Spleen (tissue), 7 donors: Measurements from ENCODE around the gene NRCAM.

ENCODE experiments used
- POLR2A ChIP-seq, 3 donors: fragments of 450-650 bp; IDR thresholded peaks; one replicate each; pipeline ENCODE4 v1.5.1; 2017; ENCODE audit warnings: antibody characterized with exemption in 3 of 3, mild to moderate bottlenecking in 1 of 3
- POLR2AphosphoS5 ChIP-seq, 3 donors: sonication (generic); formaldehyde crosslinking; IDR thresholded peaks; one replicate each; pipeline ENCODE4 v1.5.1; 2017; ENCODE audit warnings: antibody characterized with exemption in 3 of 3
- TF ChIP-seq, protein P1 (sequence below), 11 experiments: fragments of 200-600 bp in 7 of 11; fragments of 450-650 bp in 4 of 11; sonication (generic) in 4 of 11; IDR thresholded peaks in 8 of 11; conservative IDR thresholded peaks in 3 of 11; 1 replicate in 7 of 11; 2 replicates in 4 of 11; pipeline versions ENCODE4 v1.4.0 to v1.8.0; 2016 to 2021; ENCODE audit warnings: antibody characterized with exemption in 11 of 11, inconsistent platforms in 4 of 11, mild to moderate bottlenecking in 1 of 11
- donor health status: DM: no; HTN: no; CAD: no; lungs with moderate emphysema.
- donor health status: DM: no; HTN: no; CAD: no.
- donor health status: DM: no; HTN: no; CAD: no.

DNA sequence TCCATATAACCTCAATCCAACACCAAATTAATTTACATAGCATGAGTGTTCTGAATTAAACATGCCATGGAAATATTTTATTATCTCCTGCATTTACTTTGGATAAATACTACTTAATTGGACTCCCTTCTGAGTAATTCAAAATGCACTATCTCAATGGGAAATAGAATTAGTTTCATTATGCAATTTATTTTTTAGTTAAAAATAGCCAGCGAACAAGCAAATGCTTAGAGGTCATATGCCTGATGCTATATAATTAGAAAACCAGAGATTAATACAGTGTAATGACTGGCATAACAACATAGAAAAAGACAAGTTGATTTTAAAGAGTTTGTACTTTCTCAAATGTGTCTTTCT lies 165.1 kb downstream of the NRCAM start:
- TF ChIP-seq, protein P1, sequence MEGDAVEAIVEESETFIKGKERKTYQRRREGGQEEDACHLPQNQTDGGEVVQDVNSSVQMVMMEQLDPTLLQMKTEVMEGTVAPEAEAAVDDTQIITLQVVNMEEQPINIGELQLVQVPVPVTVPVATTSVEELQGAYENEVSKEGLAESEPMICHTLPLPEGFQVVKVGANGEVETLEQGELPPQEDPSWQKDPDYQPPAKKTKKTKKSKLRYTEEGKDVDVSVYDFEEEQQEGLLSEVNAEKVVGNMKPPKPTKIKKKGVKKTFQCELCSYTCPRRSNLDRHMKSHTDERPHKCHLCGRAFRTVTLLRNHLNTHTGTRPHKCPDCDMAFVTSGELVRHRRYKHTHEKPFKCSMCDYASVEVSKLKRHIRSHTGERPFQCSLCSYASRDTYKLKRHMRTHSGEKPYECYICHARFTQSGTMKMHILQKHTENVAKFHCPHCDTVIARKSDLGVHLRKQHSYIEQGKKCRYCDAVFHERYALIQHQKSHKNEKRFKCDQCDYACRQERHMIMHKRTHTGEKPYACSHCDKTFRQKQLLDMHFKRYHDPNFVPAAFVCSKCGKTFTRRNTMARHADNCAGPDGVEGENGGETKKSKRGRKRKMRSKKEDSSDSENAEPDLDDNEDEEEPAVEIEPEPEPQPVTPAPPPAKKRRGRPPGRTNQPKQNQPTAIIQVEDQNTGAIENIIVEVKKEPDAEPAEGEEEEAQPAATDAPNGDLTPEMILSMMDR (IDR thresholded peaks at IDR 0.05 in 8 of 11, conservative IDR thresholded peaks at IDR 0.05 in 3 of 11): no peak
- no peak for TF ChIP-seq POLR2AphosphoS5 (IDR thresholded peaks at IDR 0.05)
- TF ChIP-seq POLR2A (IDR thresholded peaks at IDR 0.05): no peak
